WTC11 (cell line): ENCODE measurements around the gene STARD5. TPM values are rescaled to one million over a fixed set of nuclear protein-coding genes. Genes with fewer than 3 reads are reported as not detected.

Experiments used
- ATAC-seq: fragments of 200-7000 bp; cut with Tn5 transposase; 2 replicates; pipeline ENCODE4 v1.10.0; 2021; ENCODE audit warnings: mild to moderate bottlenecking, moderate library complexity
- CTCF ChIA-PET: fragments of 300-600 bp; sonication (Branson Sonifier 250); formaldehyde crosslinking; loops from one replicate; lab custom pipeline; 2021; ENCODE audit warnings: antibody characterized with exemption; lab: Charles Lee
- POLR2A ChIA-PET: fragments of 350-600 bp; sonication (Branson Sonifier 250); formaldehyde crosslinking; loops from one replicate; lab custom pipeline; 2021; ENCODE audit warnings: antibody characterized with exemption; lab: Charles Lee
- DNase-seq: peaks from one replicate; pipeline ENCODE4 v3.0.0; 2021; ENCODE audit warnings: low spot score
- H3K27ac Mint-ChIP-seq: 2 replicates; pipeline ENCODE4 v1.8.0; 2021; ENCODE audit warnings: mixed read lengths
- H3K27me3 Mint-ChIP-seq: 2 replicates; pipeline ENCODE4 v1.8.0; 2021; ENCODE audit warnings: low read depth, mild to moderate bottlenecking, moderate library complexity, mixed read lengths
- H3K36me3 Mint-ChIP-seq: 2 replicates; pipeline ENCODE4 v1.8.0; 2021; ENCODE audit warnings: mixed read lengths
- H3K4me1 Mint-ChIP-seq: 2 replicates; pipeline ENCODE4 v1.8.0; 2022; ENCODE audit warnings: mixed read lengths
- H3K4me3 Mint-ChIP-seq: 2 replicates; pipeline ENCODE4 v1.8.0; 2021; ENCODE audit warnings: mild to moderate bottlenecking, moderate library complexity, mixed read lengths
- H3K9me3 Mint-ChIP-seq: 2 replicates; pipeline ENCODE4 v1.8.0; 2021; ENCODE audit warnings: mixed read lengths
- CBFB ChIP-seq: sonication (generic); formaldehyde crosslinking; IDR thresholded peaks from 2 replicates; pipeline ENCODE4 v1.8.1; 2022; ENCODE audit warnings: mild to moderate bottlenecking, low read depth, missing genetic modification reagents
- CREB1 ChIP-seq: sonication (generic); formaldehyde crosslinking; IDR thresholded peaks from 2 replicates; pipeline ENCODE4 v1.8.0; 2023; ENCODE audit warnings: mild to moderate bottlenecking, missing genetic modification reagents
- CTCF ChIP-seq: fragments of 200-600 bp; IDR thresholded peaks from 2 replicates; pipeline ENCODE4 v1.8.0; 2022; ENCODE audit warnings: antibody characterized with exemption
- ELF4 ChIP-seq: sonication (generic); formaldehyde crosslinking; IDR thresholded peaks from 2 replicates; pipeline ENCODE4 v1.8.1; 2022; ENCODE audit warnings: low read depth, mild to moderate bottlenecking, moderate library complexity, missing genetic modification reagents
- ETV6 ChIP-seq: sonication (generic); formaldehyde crosslinking; IDR thresholded peaks from 2 replicates; pipeline ENCODE4 v1.8.1; 2022; ENCODE audit warnings: mild to moderate bottlenecking, missing genetic modification reagents
- GTF2I ChIP-seq: fragments of 250-450 bp; sonication (Bioruptor Pico); conservative IDR thresholded peaks from 2 replicates; pipeline ENCODE4 v1.4.0; 2021; ENCODE audit warnings: mild to moderate bottlenecking
- IRF1 ChIP-seq: sonication (generic); formaldehyde crosslinking; IDR thresholded peaks from 2 replicates; pipeline ENCODE4 v1.8.0; 2023; ENCODE audit warnings: missing genetic modification reagents
- JAZF1 ChIP-seq: fragments of 250-450 bp; sonication (Bioruptor Pico); IDR thresholded peaks from 2 replicates; pipeline ENCODE4 v1.9.0; 2021; ENCODE audit warnings: moderate library complexity, mild to moderate bottlenecking, inconsistent platforms
- JUN ChIP-seq: sonication (generic); formaldehyde crosslinking; IDR thresholded peaks from 2 replicates; pipeline ENCODE4 v1.8.0; 2023; ENCODE audit warnings: mild to moderate bottlenecking, missing genetic modification reagents
- KAT7 ChIP-seq: sonication (generic); formaldehyde crosslinking; IDR thresholded peaks from 2 replicates; pipeline ENCODE4 v1.8.1; 2023; ENCODE audit warnings: missing genetic modification reagents, mild to moderate bottlenecking, borderline replicate concordance
- NFATC4 ChIP-seq: fragments of 250-450 bp; sonication (Bioruptor Pico); IDR thresholded peaks from 2 replicates; pipeline ENCODE4 v1.9.0; 2021; ENCODE audit warnings: mild to moderate bottlenecking
- NFE2L1 ChIP-seq: sonication (generic); formaldehyde crosslinking; IDR thresholded peaks from 2 replicates; pipeline ENCODE4 v1.8.1; 2023; ENCODE audit warnings: missing genetic modification reagents
- NR1H2 ChIP-seq: sonication (generic); formaldehyde crosslinking; IDR thresholded peaks from 2 replicates; pipeline ENCODE4 v1.9.0; 2021; ENCODE audit warnings: mild to moderate bottlenecking, moderate library complexity, missing genetic modification reagents
- NR2C2 ChIP-seq: sonication (generic); formaldehyde crosslinking; IDR thresholded peaks from 2 replicates; pipeline ENCODE4 v1.8.0; 2022; ENCODE audit warnings: mild to moderate bottlenecking, missing genetic modification reagents
- PRDM15 ChIP-seq: sonication (generic); formaldehyde crosslinking; IDR thresholded peaks from 2 replicates; pipeline ENCODE4 v1.8.0; 2022; ENCODE audit warnings: missing genetic modification reagents
- SP1 ChIP-seq: sonication (generic); formaldehyde crosslinking; conservative IDR thresholded peaks from 2 replicates; pipeline ENCODE4 v1.8.1; 2022; ENCODE audit warnings: missing genetic modification reagents
- TCF7 ChIP-seq: sonication (generic); formaldehyde crosslinking; IDR thresholded peaks from 2 replicates; pipeline ENCODE4 v1.8.0; 2022; ENCODE audit warnings: mild to moderate bottlenecking, low read depth, missing genetic modification reagents, moderate library complexity
- USF2 ChIP-seq: sonication (generic); formaldehyde crosslinking; IDR thresholded peaks from 2 replicates; pipeline ENCODE4 v1.8.1; 2023; ENCODE audit warnings: mild to moderate bottlenecking, missing genetic modification reagents, moderate library complexity
- ZNF121 ChIP-seq: sonication (generic); formaldehyde crosslinking; IDR thresholded peaks from 2 replicates; pipeline ENCODE4 v1.8.0; 2023; ENCODE audit warnings: missing genetic modification reagents
- ZNF423 ChIP-seq: fragments of 250-450 bp; sonication (Bioruptor Pico); IDR thresholded peaks from 2 replicates; pipeline ENCODE4 v2.1.2; 2022; ENCODE audit warnings: mild to moderate bottlenecking, moderate library complexity
- ZSCAN18 ChIP-seq: fragments of 250-450 bp; sonication (Bioruptor Pico); IDR thresholded peaks from 2 replicates; pipeline ENCODE4 v2.1.2; 2022; ENCODE audit warnings: mild to moderate bottlenecking, moderate library complexity
- total RNA-seq: library from RNA; stranded (reverse); gene quantifications from 3 replicates; pipeline ENCODE4 v1.2.3, GENCODE V29; 2021

Gene STARD5
- total RNA-seq, 1 experiment from 2014 or later: 6.8 TPM

GRCh38 chr15:81360491-81360890 lies 36.5 kb upstream of the STARD5 start:
- no peaks in the 10 kb centered on the region for H3K36me3 Mint-ChIP-seq
- H3K4me1 Mint-ChIP-seq: peaks cover 13% of the 10 kb centered on the region
- no peaks in the 10 kb centered on the region for H3K27me3 Mint-ChIP-seq
- DNase-seq (no peak), ATAC-seq (no peak)
- H3K4me3 Mint-ChIP-seq: no peak overlapping the region
- POLR2A ChIA-PET: no interaction called here
- CTCF ChIA-PET: interaction anchor here (0.7 to 0.9 kb wide), 2 partner anchors 85 to 94 kb away, joined by 3 read pairs; no protein-coding TSS in a partner anchor
- no peaks in the 10 kb centered on the region for H3K9me3 Mint-ChIP-seq
- no peak overlapping the region for H3K27ac Mint-ChIP-seq
- TF ChIP-seq NR2C2 (CRISPR knock-in tag) (no peak), ETV6 (no peak), ZNF423 (CRISPR knock-in tag) (no peak), NFE2L1 (CRISPR knock-in tag) (no peak), JAZF1 (no peak), ZSCAN18 (no peak), ZNF121 (CRISPR knock-in tag) (no peak), CBFB (CRISPR knock-in tag) (no peak), GTF2I (CRISPR knock-in tag) (no peak), PRDM15 (no peak), KAT7 (CRISPR knock-in tag) (no peak), IRF1 (no peak), CREB1 (CRISPR knock-in tag) (no peak), SP1 (CRISPR knock-in tag) (no peak), ELF4 (CRISPR knock-in tag) (no peak), CTCF (no peak), USF2 (CRISPR knock-in tag) (no peak)

GRCh38 chr15:81358248-81358647 lies 34.3 kb upstream of the STARD5 start:
- DNase-seq: no peak
- H3K36me3 Mint-ChIP-seq: no peaks in the 10 kb centered on the region
- H3K4me1 Mint-ChIP-seq: peaks cover 16% of the 10 kb centered on the region
- POLR2A ChIA-PET: no interaction called here
- no peak for ATAC-seq
- no peak overlapping the region for H3K27ac Mint-ChIP-seq
- TF ChIP-seq NR1H2: no peak
- no peak for TF ChIP-seq NFATC4 (CRISPR knock-in tag)
- no peak for TF ChIP-seq TCF7 (CRISPR knock-in tag)
- TF ChIP-seq JUN (CRISPR knock-in tag): no peak
- TF ChIP-seq, all 79 proteins: peak for 0
- Mint-ChIP-seq H3K27me3 (no peaks in the 10 kb centered on the region), H3K9me3 (no peaks in the 10 kb centered on the region), H3K4me3 (no peak overlapping the region)
- CTCF ChIA-PET: interaction anchor here (1.9 to 2.0 kb wide), 2 partner anchors 52 to 92 kb away, joined by 7 to 12 read pairs; no protein-coding TSS in a partner anchor
